Measurements from ENCODE around the gene DDX56. TPM values are rescaled to one million over a fixed set of nuclear protein-coding genes. Genes with fewer than 3 reads are reported as not detected.
A peak's percentile ranks its signal among the peaks of the same experiment; 100 is the strongest.

Gene DDX56
- total and polyA plus RNA-seq, 9 of the 15 experiments (the other 6 are each of a cell fraction or from before 2014, with no cell fraction given), result 33.0 to 145 (median 102) TPM

DNA sequence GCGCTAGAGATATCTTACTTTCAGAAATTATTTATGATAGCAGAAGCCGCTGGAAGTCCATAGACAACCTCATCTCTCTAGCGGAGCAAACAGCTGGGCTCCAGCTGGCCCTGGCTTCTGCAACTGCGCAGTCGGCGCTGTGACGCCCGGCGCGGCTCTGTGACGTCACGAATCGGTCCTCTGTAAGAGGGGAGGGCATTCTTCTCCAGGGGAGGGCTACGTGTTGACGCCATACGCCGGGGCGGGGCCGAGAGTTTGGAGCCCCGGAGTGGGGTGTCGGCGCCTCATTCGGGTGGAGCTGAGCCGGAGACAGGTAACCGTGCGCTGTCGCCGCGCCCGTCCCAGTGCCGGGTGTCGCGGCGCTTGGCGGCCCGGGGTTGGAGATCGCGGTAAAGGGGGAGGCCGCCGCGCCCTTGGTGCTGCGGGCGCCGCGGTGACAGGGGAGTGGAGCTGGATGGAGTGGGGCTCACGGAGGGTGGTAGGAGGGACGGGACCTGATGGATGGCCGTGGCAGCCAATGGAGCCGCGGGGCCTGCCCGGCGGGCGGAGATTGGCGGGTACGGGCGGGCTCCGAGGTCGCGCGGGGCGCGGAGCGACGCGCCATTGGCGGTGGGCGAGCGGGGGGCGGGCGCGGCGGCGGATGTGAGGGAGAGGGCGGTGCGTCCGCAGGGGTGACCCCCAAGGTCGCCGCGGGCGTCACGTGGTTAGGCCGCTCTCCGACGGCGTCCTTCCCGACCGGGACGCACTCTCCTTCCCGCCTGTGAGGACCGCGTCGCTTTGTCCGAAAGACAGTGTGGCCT, 32.8 kb upstream of the DDX56 start, which contains the start of gene OGDH (continued):
- TF ChIP-seq NR0B1 (IDR thresholded peaks at IDR 0.05; ENCODE audit: partially characterized antibody) (no peak), SMAD3 (CRISPR knock-in tag; conservative IDR thresholded peaks at IDR 0.05) (no peak), SAP30 (IDR thresholded peaks at IDR 0.05; ENCODE audit: borderline replicate concordance, insufficient read depth, low read depth, low read length, poor library complexity, severe bottlenecking) (peak; percentile 98), ZNF780A (CRISPR knock-in tag; IDR thresholded peaks at IDR 0.05) (no peak), MXI1 (IDR thresholded peaks at IDR 0.05; ENCODE audit: low read depth, low read length) (no peak), CEBPG (CRISPR knock-in tag; IDR thresholded peaks at IDR 0.05) (0 out of 2 replicates have a peak, but pooled peaks have one; percentile 46), CEBPG (tag; conservative IDR thresholded peaks at IDR 0.05 in 1 of 2, IDR thresholded peaks at IDR 0.05 in 1 of 2) (no peak; a peak in 1 of 4 replicates), NFIC (IDR thresholded peaks at IDR 0.05) (0 out of 2 replicates have a peak, but pooled peaks have one; percentile 36), SMAD4 (CRISPR knock-in tag; conservative IDR thresholded peaks at IDR 0.05) (peak; percentile 46; the same call in 1 of the 2 replicates), NCOR1 (IDR thresholded peaks at IDR 0.05) (no peak), TCF7L2 (IDR thresholded peaks at IDR 0.05; ENCODE audit: low read depth, low read length) (peak; percentile 60), MCM3 (IDR thresholded peaks at IDR 0.05) (no peak), HNRNPLL (IDR thresholded peaks at IDR 0.05; ENCODE audit: low read depth, low read length, poor library complexity, severe bottlenecking) (peak; percentile 73), TSC22D4 (tag; IDR thresholded peaks at IDR 0.05) (no peak), DDX20 (tag; IDR thresholded peaks at IDR 0.05; ENCODE audit: low read depth) (no peak), CBX5 (IDR thresholded peaks at IDR 0.05; ENCODE audit: borderline replicate concordance, low read depth) (no peak), ZC3H4 (CRISPR knock-in tag; IDR thresholded peaks at IDR 0.05; ENCODE audit: borderline replicate concordance) (no peak), BRF1 (IDR thresholded peaks at IDR 0.05; ENCODE audit: borderline replicate concordance, extremely low read depth, insufficient read length) (no peak), ZC3H8 (IDR thresholded peaks at IDR 0.05) (no peak), MTF1 (CRISPR knock-in tag; IDR thresholded peaks at IDR 0.05; ENCODE audit: borderline replicate concordance) (no peak)
- TF ChIP-seq, protein P1, sequence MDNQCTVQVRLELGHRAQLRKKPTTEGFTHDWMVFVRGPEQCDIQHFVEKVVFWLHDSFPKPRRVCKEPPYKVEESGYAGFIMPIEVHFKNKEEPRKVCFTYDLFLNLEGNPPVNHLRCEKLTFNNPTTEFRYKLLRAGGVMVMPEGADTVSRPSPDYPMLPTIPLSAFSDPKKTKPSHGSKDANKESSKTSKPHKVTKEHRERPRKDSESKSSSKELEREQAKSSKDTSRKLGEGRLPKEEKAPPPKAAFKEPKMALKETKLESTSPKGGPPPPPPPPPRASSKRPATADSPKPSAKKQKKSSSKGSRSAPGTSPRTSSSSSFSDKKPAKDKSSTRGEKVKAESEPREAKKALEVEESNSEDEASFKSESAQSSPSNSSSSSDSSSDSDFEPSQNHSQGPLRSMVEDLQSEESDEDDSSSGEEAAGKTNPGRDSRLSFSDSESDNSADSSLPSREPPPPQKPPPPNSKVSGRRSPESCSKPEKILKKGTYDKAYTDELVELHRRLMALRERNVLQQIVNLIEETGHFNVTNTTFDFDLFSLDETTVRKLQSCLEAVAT (IDR thresholded peaks at IDR 0.05), result peak in 1 of 2 experiments; percentile 70; a peak in 2 of 4 replicates
- TF ChIP-seq, protein P2, sequence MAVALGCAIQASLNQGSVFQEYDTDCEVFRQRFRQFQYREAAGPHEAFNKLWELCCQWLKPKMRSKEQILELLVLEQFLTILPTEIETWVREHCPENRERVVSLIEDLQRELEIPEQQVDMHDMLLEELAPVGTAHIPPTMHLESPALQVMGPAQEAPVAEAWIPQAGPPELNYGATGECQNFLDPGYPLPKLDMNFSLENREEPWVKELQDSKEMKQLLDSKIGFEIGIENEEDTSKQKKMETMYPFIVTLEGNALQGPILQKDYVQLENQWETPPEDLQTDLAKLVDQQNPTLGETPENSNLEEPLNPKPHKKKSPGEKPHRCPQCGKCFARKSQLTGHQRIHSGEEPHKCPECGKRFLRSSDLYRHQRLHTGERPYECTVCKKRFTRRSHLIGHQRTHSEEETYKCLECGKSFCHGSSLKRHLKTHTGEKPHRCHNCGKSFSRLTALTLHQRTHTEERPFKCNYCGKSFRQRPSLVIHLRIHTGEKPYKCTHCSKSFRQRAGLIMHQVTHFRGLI (CRISPR knock-in tag; IDR thresholded peaks at IDR 0.05), result no peak
